ENCODE results near the gene LHX6. TPM values are rescaled to one million over a fixed set of nuclear protein-coding genes. Genes with fewer than 3 reads are reported as not detected.
A peak's percentile ranks its signal among the peaks of the same experiment; 100 is the strongest.

LHX6 gene
- polyA plus RNA-seq, 2 donors: 0.63 to 1.0 TPM

DNA sequence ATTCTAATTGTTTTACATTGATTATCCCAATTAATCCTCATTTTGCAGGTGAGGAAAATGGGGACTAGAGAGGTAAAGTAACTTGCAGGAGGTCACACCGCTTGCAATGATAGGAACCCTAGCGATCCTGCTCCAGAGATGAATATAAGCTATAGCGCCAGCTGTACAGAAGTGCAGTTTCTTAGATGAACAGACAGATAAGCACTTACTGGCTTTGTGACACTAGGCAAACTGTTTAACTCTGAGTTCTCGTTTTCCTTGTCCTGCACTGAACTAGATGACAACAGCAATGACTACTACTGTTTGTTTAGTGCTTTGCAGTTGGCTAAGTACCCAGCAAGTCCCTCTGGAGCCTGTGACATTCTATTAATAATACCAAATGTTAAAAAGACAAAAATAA, 11.1 kb downstream of the LHX6 start:
- Histone ChIP-seq H3K9me3 (ENCODE audit: control insufficient read depth in 2 of 2, insufficient read depth in 1 of 2, low read depth in 1 of 2, low read length in 1 of 2) (peaks cover 0 to 2% of the 10 kb centered on the region in 2 donors), H3K27me3 (ENCODE audit: control insufficient read depth in 1 of 2, insufficient read depth in 2 of 2, low read length in 2 of 2) (peaks cover 4 to 18% of the 10 kb centered on the region in 2 donors), H3K4me1 (ENCODE audit: control insufficient read depth in 2 of 2, insufficient read depth in 2 of 2, low read length in 1 of 2) (peaks cover 17 to 24% of the 10 kb centered on the region in 2 donors), H3K4me3 (ENCODE audit: low read depth in 1 of 2, low read length in 2 of 2) (no peak overlapping the region), H3K27ac (ENCODE audit: low read depth in 2 of 2, low read length in 1 of 2) (no peak overlapping the region), H3K36me3 (ENCODE audit: control insufficient read depth in 2 of 2, insufficient read depth in 2 of 2, low read length in 1 of 2) (no peaks in the 10 kb centered on the region)
- 49 to 62% methylated on average over 4 of the region's 4 CpGs for WGBS, 2 donors

DNA sequence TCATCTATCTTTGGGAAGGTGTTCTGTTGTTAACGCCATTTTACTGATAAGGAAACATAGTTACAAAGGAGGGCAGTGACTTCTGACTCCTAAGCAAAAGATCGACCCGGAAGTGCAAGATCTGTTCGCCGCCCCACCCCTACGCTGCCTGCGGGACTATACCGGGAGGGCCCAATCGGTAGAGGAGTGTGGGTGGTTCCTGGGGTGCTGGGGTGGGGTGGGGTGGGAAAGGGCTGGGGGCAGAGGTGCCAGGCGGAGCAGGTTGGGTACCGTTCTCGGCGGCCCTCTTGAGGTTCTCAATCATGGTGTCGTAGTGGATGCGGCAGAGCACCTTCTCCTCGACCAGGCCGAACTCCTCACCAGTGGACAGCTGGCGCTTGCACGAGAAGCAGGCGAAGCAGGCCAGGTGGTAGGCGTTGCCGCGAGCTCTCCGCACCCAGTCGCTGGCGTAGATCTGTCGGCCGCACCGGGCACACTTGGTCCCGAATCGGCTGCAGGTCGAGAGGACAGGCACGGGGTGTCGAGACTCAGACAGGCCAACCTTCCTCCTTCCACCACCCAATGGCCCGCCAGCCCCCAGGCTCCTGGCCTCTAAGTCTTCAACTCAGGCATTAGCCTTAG, 11.8 kb downstream of the LHX6 start:
- no peak overlapping the region for H3K27ac ChIP-seq (ENCODE audit: low read depth in 2 of 2, low read length in 1 of 2)
- 51 to 76% methylated on average over 35 of the region's 35 CpGs for WGBS, 2 donors
- no peak overlapping the region for H3K4me3 ChIP-seq (ENCODE audit: low read depth in 1 of 2, low read length in 2 of 2)
- H3K9me3 ChIP-seq (ENCODE audit: control insufficient read depth in 2 of 2, insufficient read depth in 1 of 2, low read depth in 1 of 2, low read length in 1 of 2): peaks cover 0 to 2% of the 10 kb centered on the region in 2 donors
- no peaks in the 10 kb centered on the region for H3K36me3 ChIP-seq (ENCODE audit: control insufficient read depth in 2 of 2, insufficient read depth in 2 of 2, low read length in 1 of 2)
- peaks cover 4 to 20% of the 10 kb centered on the region in 2 donors for H3K27me3 ChIP-seq (ENCODE audit: control insufficient read depth in 1 of 2, insufficient read depth in 2 of 2, low read length in 2 of 2)
- H3K4me1 ChIP-seq (ENCODE audit: control insufficient read depth in 2 of 2, insufficient read depth in 2 of 2, low read length in 1 of 2): peaks cover 17 to 24% of the 10 kb centered on the region in 2 donors

DNA sequence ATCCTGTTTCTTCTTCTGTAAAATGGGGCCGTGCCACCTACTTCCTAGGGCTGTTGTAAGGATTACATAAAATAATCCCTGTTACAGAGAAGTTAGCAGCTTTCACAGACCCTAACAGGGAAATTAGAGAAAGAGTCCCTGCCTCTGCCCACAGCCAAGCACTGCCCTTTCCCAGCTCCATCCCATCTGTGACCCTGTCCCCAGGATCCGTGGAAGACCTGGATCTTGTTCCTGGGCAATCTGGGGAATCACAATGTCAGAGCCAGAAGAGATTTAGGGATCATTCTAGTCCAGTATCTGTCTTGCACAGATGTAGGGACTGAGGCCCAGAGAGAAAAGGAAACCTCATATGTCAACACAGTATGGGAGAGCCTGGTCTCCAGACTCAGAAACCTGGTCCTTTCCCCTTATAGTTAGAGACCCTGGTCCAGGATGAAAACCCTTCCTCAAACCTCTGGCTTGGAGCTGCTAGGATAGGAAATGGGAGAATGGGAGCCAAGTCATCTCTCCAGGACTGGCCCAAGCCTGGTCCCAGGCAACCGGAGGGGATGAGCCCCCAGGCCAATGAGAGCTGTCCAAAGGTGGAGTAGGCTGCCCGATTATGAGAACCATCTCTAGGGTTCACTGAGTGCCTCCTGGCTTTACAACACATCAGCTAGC, 12.5 kb downstream of the LHX6 start:
- peaks cover 17 to 24% of the 10 kb centered on the region in 2 donors for H3K4me1 ChIP-seq (ENCODE audit: control insufficient read depth in 2 of 2, insufficient read depth in 2 of 2, low read length in 1 of 2)
- whole genome bisulfite sequencing, 2 donors: 75 to 78% methylated on average over 4 of the region's 4 CpGs
- peaks cover 0 to 2% of the 10 kb centered on the region in 2 donors for H3K9me3 ChIP-seq (ENCODE audit: control insufficient read depth in 2 of 2, insufficient read depth in 1 of 2, low read depth in 1 of 2, low read length in 1 of 2)
- H3K27ac ChIP-seq (ENCODE audit: low read depth in 2 of 2, low read length in 1 of 2): no peak overlapping the region
- H3K27me3 ChIP-seq (ENCODE audit: control insufficient read depth in 1 of 2, insufficient read depth in 2 of 2, low read length in 2 of 2): peaks cover 4 to 20% of the 10 kb centered on the region in 2 donors
- H3K36me3 ChIP-seq (ENCODE audit: control insufficient read depth in 2 of 2, insufficient read depth in 2 of 2, low read length in 1 of 2): no peaks in the 10 kb centered on the region
- no peak overlapping the region for H3K4me3 ChIP-seq (ENCODE audit: low read depth in 1 of 2, low read length in 2 of 2)

DNA sequence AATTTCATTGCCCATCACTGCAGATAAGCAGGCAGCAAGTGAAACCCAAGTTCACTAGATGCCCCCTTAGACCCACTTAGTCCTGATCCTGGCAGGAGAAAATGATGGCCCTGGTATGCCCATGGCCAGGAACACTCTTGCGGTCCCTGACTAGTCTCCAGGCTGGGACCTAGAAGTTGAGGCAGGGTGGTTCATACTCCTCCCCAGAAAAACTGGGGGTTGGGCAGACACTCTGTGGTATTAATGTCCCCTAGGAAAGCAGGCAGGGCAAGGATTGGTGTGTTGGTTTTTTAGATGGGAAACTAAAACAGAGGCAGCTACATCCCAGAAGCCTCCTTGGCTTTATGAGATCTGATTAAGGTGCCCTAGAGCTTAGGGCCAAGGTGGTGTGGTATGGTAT, 13.1 kb downstream of the LHX6 start:
- Histone ChIP-seq H3K36me3 (ENCODE audit: control insufficient read depth in 2 of 2, insufficient read depth in 2 of 2, low read length in 1 of 2) (no peaks in the 10 kb centered on the region), H3K9me3 (ENCODE audit: control insufficient read depth in 2 of 2, insufficient read depth in 1 of 2, low read depth in 1 of 2, low read length in 1 of 2) (peaks cover 0 to 2% of the 10 kb centered on the region in 2 donors), H3K4me1 (ENCODE audit: control insufficient read depth in 2 of 2, insufficient read depth in 2 of 2, low read length in 1 of 2) (peaks cover 17 to 24% of the 10 kb centered on the region in 2 donors), H3K27me3 (ENCODE audit: control insufficient read depth in 1 of 2, insufficient read depth in 2 of 2, low read length in 2 of 2) (peaks cover 4 to 15% of the 10 kb centered on the region in 2 donors), H3K27ac (ENCODE audit: low read depth in 2 of 2, low read length in 1 of 2) (no peak overlapping the region), H3K4me3 (ENCODE audit: low read depth in 1 of 2, low read length in 2 of 2) (no peak overlapping the region)
- WGBS, 2 donors: 92 to 100% methylated on average over 1 of the region's 1 CpG

DNA sequence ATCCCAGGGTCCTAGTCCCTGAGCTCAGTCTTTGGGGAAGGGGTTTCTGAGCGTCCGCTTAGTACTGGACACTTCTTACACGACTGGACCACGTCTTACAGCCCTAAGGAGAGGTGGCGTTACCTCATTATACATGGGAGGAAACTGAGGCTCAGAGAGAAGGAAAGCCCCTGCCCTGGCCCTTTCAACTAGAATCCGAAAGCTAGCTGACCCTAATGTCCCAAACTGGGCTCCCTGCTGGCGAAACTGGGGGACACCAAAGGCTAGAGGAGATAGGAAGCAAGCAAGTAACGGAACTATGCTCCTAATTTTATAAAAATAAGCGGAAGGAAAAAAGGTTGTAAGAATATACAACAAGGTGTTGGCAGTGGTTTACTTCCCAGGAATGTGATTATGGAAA, 14.2 kb downstream of the LHX6 start:
- H3K4me3 ChIP-seq (ENCODE audit: low read depth in 1 of 2, low read length in 2 of 2): peak overlapping the region in 1 of 2 donors; percentile 44
- 52 to 59% methylated on average over 9 of the region's 9 CpGs for WGBS, 2 donors
- no peaks in the 10 kb centered on the region for H3K9me3 ChIP-seq (ENCODE audit: control insufficient read depth in 2 of 2, insufficient read depth in 1 of 2, low read depth in 1 of 2, low read length in 1 of 2)
- no peaks in the 10 kb centered on the region for H3K36me3 ChIP-seq (ENCODE audit: control insufficient read depth in 2 of 2, insufficient read depth in 2 of 2, low read length in 1 of 2)
- peaks cover 10 to 18% of the 10 kb centered on the region in 2 donors for H3K4me1 ChIP-seq (ENCODE audit: control insufficient read depth in 2 of 2, insufficient read depth in 2 of 2, low read length in 1 of 2)
- H3K27ac ChIP-seq (ENCODE audit: low read depth in 2 of 2, low read length in 1 of 2): no peak overlapping the region
- H3K27me3 ChIP-seq (ENCODE audit: control insufficient read depth in 1 of 2, insufficient read depth in 2 of 2, low read length in 2 of 2): peaks cover 0 to 8% of the 10 kb centered on the region in 2 donors

DNA sequence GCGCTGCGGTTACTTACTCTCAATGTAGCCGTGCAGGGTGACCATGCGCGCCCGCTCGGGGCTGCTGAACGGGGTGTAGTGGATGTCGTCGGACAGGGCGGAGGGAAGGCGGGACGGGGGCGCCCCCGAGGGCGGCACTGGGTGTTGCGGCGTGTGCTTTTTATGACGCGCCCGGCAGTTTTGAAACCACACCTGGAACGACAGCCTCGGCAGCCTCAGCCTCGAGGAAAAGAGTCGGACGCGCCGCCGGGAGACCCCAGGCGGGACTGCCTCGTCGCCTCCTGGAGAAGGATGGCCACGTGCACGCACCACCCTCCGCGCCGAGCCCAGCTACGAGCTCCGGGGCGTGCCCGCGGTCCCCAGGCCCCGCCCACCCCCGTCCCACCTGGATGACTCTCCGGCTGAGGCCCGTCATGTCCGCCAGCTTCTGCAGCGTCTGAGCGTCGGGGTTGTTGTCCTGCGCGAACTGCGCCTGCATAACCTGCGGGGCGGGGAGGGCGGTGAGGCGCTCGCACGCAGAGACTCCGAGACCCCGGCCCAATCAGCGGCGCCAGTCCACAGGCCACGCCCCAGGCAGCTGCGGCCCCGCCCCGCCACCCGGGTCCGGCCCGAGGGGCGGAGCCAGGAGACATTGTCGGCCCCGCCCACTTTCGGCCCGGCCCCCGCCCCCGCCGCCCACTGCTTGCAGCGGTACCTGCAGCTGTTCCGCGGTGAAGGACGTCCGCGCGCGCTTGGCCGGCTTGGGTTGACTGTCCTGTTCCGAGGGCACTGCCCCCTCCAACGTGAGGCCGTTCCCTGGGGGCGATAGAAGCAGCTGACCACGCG, 15.0 kb downstream of the LHX6 start:
- H3K4me1 ChIP-seq (ENCODE audit: control insufficient read depth in 2 of 2, insufficient read depth in 2 of 2, low read length in 1 of 2): peaks cover 4 to 11% of the 10 kb centered on the region in 2 donors
- WGBS, 2 donors: 8 to 10% methylated on average over 80 to 93 of the region's 93 CpGs
- peaks cover 0 to 3% of the 10 kb centered on the region in 2 donors for H3K27me3 ChIP-seq (ENCODE audit: control insufficient read depth in 1 of 2, insufficient read depth in 2 of 2, low read length in 2 of 2)
- no peak overlapping the region for H3K27ac ChIP-seq (ENCODE audit: low read depth in 2 of 2, low read length in 1 of 2)
- no peaks in the 10 kb centered on the region for H3K36me3 ChIP-seq (ENCODE audit: control insufficient read depth in 2 of 2, insufficient read depth in 2 of 2, low read length in 1 of 2)
- H3K9me3 ChIP-seq (ENCODE audit: control insufficient read depth in 2 of 2, insufficient read depth in 1 of 2, low read depth in 1 of 2, low read length in 1 of 2): no peaks in the 10 kb centered on the region
- H3K4me3 ChIP-seq (ENCODE audit: low read depth in 1 of 2, low read length in 2 of 2): peak overlapping the region; percentile 3 to 44

DNA sequence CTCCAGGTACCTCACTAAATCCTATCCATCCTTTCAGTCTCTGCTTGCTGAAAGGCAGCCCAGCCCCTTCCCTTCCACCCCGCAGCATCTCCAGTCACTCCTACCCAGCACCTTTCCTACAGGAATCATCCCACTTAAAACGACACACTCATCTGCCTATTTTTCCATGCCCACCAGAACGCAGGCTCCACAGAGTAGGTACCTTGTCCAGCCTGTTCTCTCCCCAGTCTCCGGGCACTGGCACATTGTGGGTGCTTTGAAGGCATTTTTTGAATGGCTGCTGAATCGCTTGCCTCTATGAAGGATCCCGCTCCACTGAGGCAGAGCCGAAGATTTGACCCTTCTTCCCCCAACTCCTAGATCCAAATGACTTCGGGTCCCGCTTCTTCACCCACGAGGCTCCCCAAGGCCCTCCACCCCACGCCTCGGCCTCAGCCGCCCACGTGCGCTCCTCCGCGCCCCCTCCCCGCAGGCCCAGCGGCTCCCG, 15.6 kb downstream of the LHX6 start:
- H3K4me3 ChIP-seq (ENCODE audit: low read depth in 1 of 2, low read length in 2 of 2): peak overlapping the region in 1 of 2 donors; percentile 44
- no peaks in the 10 kb centered on the region for H3K9me3 ChIP-seq (ENCODE audit: control insufficient read depth in 2 of 2, insufficient read depth in 1 of 2, low read depth in 1 of 2, low read length in 1 of 2)
- H3K36me3 ChIP-seq (ENCODE audit: control insufficient read depth in 2 of 2, insufficient read depth in 2 of 2, low read length in 1 of 2): no peaks in the 10 kb centered on the region
- peaks cover 4 to 9% of the 10 kb centered on the region in 2 donors for H3K4me1 ChIP-seq (ENCODE audit: control insufficient read depth in 2 of 2, insufficient read depth in 2 of 2, low read length in 1 of 2)
- peaks cover 0 to 3% of the 10 kb centered on the region in 2 donors for H3K27me3 ChIP-seq (ENCODE audit: control insufficient read depth in 1 of 2, insufficient read depth in 2 of 2, low read length in 2 of 2)
- WGBS, 2 donors: 38 to 42% methylated on average over 20 of the region's 20 CpGs
- no peak overlapping the region for H3K27ac ChIP-seq (ENCODE audit: low read depth in 2 of 2, low read length in 1 of 2)

DNA sequence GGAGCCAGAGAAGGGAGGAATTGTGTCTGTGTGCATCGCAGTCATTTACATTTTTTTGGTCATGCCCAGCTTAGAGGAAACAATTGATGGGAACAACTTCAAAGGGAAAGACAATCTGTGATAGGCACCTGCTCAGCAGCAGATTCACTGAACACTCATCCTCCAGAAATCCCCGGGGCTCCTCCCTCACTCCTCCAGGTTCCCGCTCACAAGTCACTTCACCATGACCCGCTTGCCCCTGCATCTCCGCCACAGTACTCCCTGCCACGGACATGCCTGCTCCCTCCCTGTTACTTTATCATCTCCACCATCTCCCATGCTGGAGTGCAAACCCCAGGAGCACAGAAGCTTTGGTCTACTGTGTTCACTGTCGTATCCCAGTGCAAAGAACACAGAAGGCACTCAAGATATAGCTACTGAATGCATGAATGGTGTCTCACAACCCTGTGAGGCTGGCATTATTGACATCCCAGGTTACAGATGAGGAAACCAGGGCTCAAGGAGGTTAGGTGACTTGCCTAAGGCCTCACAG, 16.2 kb downstream of the LHX6 start:
- Histone ChIP-seq H3K4me3 (ENCODE audit: low read depth in 1 of 2, low read length in 2 of 2) (no peak overlapping the region), H3K9me3 (ENCODE audit: control insufficient read depth in 2 of 2, insufficient read depth in 1 of 2, low read depth in 1 of 2, low read length in 1 of 2) (no peaks in the 10 kb centered on the region), H3K36me3 (ENCODE audit: control insufficient read depth in 2 of 2, insufficient read depth in 2 of 2, low read length in 1 of 2) (no peaks in the 10 kb centered on the region), H3K27me3 (ENCODE audit: control insufficient read depth in 1 of 2, insufficient read depth in 2 of 2, low read length in 2 of 2) (peaks cover 0 to 3% of the 10 kb centered on the region in 2 donors), H3K4me1 (ENCODE audit: control insufficient read depth in 2 of 2, insufficient read depth in 2 of 2, low read length in 1 of 2) (peaks cover 4 to 9% of the 10 kb centered on the region in 2 donors), H3K27ac (ENCODE audit: low read depth in 2 of 2, low read length in 1 of 2) (no peak overlapping the region)
- 73 to 75% methylated on average over 7 of the region's 7 CpGs for WGBS, 2 donors

DNA sequence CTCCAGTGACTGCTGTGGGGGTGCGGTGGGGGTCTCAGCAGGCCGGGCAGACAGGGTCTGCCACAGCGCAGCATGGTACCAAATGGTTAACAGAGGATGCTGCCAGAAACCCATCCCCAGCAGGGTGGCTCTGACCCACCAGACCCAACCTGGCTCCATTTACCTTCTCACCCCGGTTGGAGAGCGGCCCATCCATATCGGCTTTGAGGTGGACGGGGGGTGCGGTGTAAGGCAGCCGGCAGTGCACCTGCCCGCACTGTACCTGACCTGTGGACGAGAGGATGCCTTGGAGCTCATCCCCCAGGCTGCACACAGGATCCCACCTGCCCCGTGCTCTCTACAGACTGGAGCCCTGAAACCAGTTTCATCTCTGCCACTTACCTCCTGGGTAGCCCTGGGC, 19.3 kb downstream of the LHX6 start:
- Histone ChIP-seq H3K27me3 (ENCODE audit: control insufficient read depth in 1 of 2, insufficient read depth in 2 of 2, low read length in 2 of 2) (peaks cover 0 to 3% of the 10 kb centered on the region in 2 donors), H3K4me3 (ENCODE audit: low read depth in 1 of 2, low read length in 2 of 2) (no peak overlapping the region), H3K27ac (ENCODE audit: low read depth in 2 of 2, low read length in 1 of 2) (no peak overlapping the region), H3K4me1 (ENCODE audit: control insufficient read depth in 2 of 2, insufficient read depth in 2 of 2, low read length in 1 of 2) (peaks cover 4 to 9% of the 10 kb centered on the region in 2 donors), H3K36me3 (ENCODE audit: control insufficient read depth in 2 of 2, insufficient read depth in 2 of 2, low read length in 1 of 2) (no peaks in the 10 kb centered on the region), H3K9me3 (ENCODE audit: control insufficient read depth in 2 of 2, insufficient read depth in 1 of 2, low read depth in 1 of 2, low read length in 1 of 2) (no peaks in the 10 kb centered on the region)
- 95 to 96% methylated on average over 12 of the region's 12 CpGs for WGBS, 2 donors
